Small intestine (tissue), 7 donors: Measurements from ENCODE around the gene SERPINA1. TPM values are rescaled to one million over a fixed set of nuclear protein-coding genes. Genes with fewer than 3 reads are reported as not detected.

Experiments used
- DNase-seq, 2 donors: peaks; one replicate each; pipeline versions ENCODE4 v3.0.0 to v3.0.0-alpha.2; 2013
- FAIRE-seq: peaks from 2 replicates; lab custom pipeline; 2012; peaks lifted over from hg19 to GRCh38; lab: Jason Lieb, UNC
- H3K27ac ChIP-seq, 3 donors: one replicate each; pipeline ENCODE4 v1.5.1; 2013; ENCODE audit warnings: low read length in 2 of 3, mild to moderate bottlenecking in 2 of 3, control low read depth in 1 of 3, inconsistent platforms in 1 of 3, low read depth in 1 of 3, moderate library complexity in 1 of 3
- H3K27me3 ChIP-seq, 3 donors: one replicate each; pipeline ENCODE4 v1.6.1; 2013; ENCODE audit warnings: low read length in 3 of 3, inconsistent platforms in 1 of 3; ENCODE audit not compliant: control insufficient read depth in 3 of 3, insufficient read depth in 3 of 3
- H3K36me3 ChIP-seq, 3 donors: one replicate each; pipeline ENCODE4 v1.6.1; 2013; ENCODE audit warnings: low read length in 3 of 3, inconsistent platforms in 1 of 3, low read depth in 1 of 3, mild to moderate bottlenecking in 1 of 3, moderate library complexity in 1 of 3; ENCODE audit not compliant: control insufficient read depth in 3 of 3, insufficient read depth in 2 of 3
- H3K4me1 ChIP-seq, 3 donors: one replicate each; pipeline ENCODE4 v1.6.1; 2013; ENCODE audit warnings: low read length in 2 of 3, inconsistent platforms in 1 of 3, low read depth in 1 of 3, mild to moderate bottlenecking in 1 of 3, moderate library complexity in 1 of 3; ENCODE audit not compliant: control insufficient read depth in 3 of 3, insufficient read depth in 2 of 3
- H3K4me3 ChIP-seq, 3 donors: one replicate each; pipeline ENCODE4 v1.5.1; 2013; ENCODE audit warnings: low read length in 3 of 3, control low read depth in 1 of 3, inconsistent platforms in 1 of 3, low read depth in 1 of 3, mild to moderate bottlenecking in 1 of 3, moderate library complexity in 1 of 3
- H3K9me3 ChIP-seq, 2 donors: one replicate each; pipeline ENCODE4 v1.6.1; 2013; ENCODE audit warnings: low read depth in 1 of 2, low read length in 1 of 2; ENCODE audit not compliant: control insufficient read depth in 2 of 2, insufficient read depth in 1 of 2
- WGBS, 3 donors: extraction: QIAGEN DNeasy Blood & Tissue Kit; methylation state at CpG; one replicate each; pipeline ENCODE4 v1.1.7; 2013; 5-methylcytosine and 5-hydroxymethylcytosine counted together
- polyA plus RNA-seq, 4 donors: library from polyadenylated mRNA; stranded (reverse) in 3 of 4; unstranded in 1 of 4; fragments of 200-250 nt in 3 of 4; fragments of 120-200 nt in 1 of 4; gene quantifications; one replicate each; pipeline versions ENCODE4 v1.2.1 to v1.2.3, GENCODE V29; 2013
- donor health status: healthy with polysubstance abuse.
- donor health status: control.
- donor health status: control.
- donor health status: Bipolar disorder and iron deficiency.
- donor health status: healthy.

Gene SERPINA1
- polyA plus RNA-seq, 4 donors: 204 to 3,497 (median 330) TPM

DNA sequence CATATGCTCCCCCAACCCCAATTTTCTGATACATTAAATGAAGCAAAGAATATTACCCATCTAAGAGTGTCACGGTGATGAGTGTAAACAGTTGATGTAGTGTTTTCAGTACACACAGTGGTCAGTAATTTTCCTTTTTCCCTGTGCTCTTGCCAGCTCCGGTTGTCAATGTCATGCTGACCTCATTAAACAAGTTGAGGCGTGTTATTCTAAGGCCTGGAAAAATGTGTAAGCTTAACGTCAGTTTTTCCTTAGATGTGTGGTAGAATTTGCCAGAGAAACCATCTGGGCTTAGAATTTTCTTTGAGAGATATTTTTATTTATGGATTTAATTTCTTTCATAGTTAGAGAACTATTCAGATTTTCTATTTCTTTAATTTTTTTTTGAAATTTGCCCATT, 53.5 kb downstream of the SERPINA1 start:
- Histone ChIP-seq H3K4me3 (no peak overlapping the region), H3K27me3 (no peaks in the 10 kb centered on the region), H3K27ac (no peak overlapping the region), H3K9me3 (no peaks in the 10 kb centered on the region), H3K36me3 (no peaks in the 10 kb centered on the region), H3K4me1 (no peaks in the 10 kb centered on the region)
- FAIRE-seq (no peak), DNase-seq (no peak)
- 66 to 80% (median 72%) methylated on average over 4 of the region's 4 CpGs for WGBS, 3 donors

DNA sequence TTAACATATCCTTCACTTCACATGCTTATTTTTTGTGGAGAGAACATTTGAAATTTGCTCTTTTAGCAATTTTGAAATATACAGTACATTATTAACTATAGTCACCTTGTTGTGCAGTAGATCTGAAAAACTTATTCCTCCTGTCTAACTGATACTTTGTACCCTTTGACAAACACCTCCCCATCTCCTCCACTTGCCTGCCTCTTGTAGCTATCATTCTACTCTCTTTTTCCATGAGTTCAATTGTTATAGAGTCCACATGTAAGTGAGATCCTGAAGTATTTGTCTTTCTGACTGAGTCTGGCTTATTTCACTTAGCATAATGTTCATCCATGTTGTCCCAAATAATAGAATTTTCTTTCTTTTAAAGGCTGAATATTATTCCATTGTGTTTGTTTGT, 55.8 kb downstream of the SERPINA1 start:
- H3K4me1 ChIP-seq: no peaks in the 10 kb centered on the region
- H3K27ac ChIP-seq: no peak overlapping the region
- DNase-seq (no peak), FAIRE-seq (no peak)
- H3K9me3 ChIP-seq: no peaks in the 10 kb centered on the region
- H3K27me3 ChIP-seq: no peaks in the 10 kb centered on the region
- H3K36me3 ChIP-seq: no peaks in the 10 kb centered on the region
- H3K4me3 ChIP-seq: no peak overlapping the region

- no peaks in the 10 kb centered on the region for H3K36me3 ChIP-seq
- WGBS, 3 donors: 68 to 80% (median 71%) methylated on average over 7 of the region's 7 CpGs
- DNase-seq (no peak), FAIRE-seq (no peak)
- no peaks in the 10 kb centered on the region for H3K4me1 ChIP-seq
- H3K27me3 ChIP-seq: no peaks in the 10 kb centered on the region
- H3K9me3 ChIP-seq: no peaks in the 10 kb centered on the region
- no peak overlapping the region for H3K27ac ChIP-seq
- H3K4me3 ChIP-seq: no peak overlapping the region
These were observed 56.3 kb downstream of the SERPINA1 start for GRCh38 chr14:94332063-94332583.

- WGBS, 3 donors: 86 to 91% (median 87%) methylated on average over 5 of the region's 5 CpGs
- no peak overlapping the region for H3K4me3 ChIP-seq
- no peak overlapping the region for H3K27ac ChIP-seq
- H3K36me3 ChIP-seq: no peaks in the 10 kb centered on the region
- no peak for DNase-seq
- no peaks in the 10 kb centered on the region for H3K27me3 ChIP-seq
- no peaks in the 10 kb centered on the region for H3K9me3 ChIP-seq
- FAIRE-seq: no peak
- no peaks in the 10 kb centered on the region for H3K4me1 ChIP-seq
These were observed 56.9 kb downstream of the SERPINA1 start for GRCh38 chr14:94331462-94331861.

- H3K4me3 ChIP-seq: no peak overlapping the region
- H3K9me3 ChIP-seq: no peaks in the 10 kb centered on the region
- FAIRE-seq (no peak), DNase-seq (no peak)
- WGBS, 3 donors: 44 to 64% (median 47%) methylated on average over 2 of the region's 2 CpGs
- H3K36me3 ChIP-seq: no peaks in the 10 kb centered on the region
- H3K4me1 ChIP-seq: no peaks in the 10 kb centered on the region
- H3K27me3 ChIP-seq: no peaks in the 10 kb centered on the region
- H3K27ac ChIP-seq: no peak overlapping the region
These were observed 57.5 kb downstream of the SERPINA1 start for GRCh38 chr14:94330857-94331256.

GRCh38 chr14:94330432-94330831, 58.0 kb downstream of the SERPINA1 start:
- Histone ChIP-seq H3K27me3 (no peaks in the 10 kb centered on the region), H3K27ac (no peak overlapping the region), H3K4me3 (no peak overlapping the region), H3K4me1 (no peaks in the 10 kb centered on the region), H3K36me3 (no peaks in the 10 kb centered on the region), H3K9me3 (no peaks in the 10 kb centered on the region)
- WGBS, 3 donors: 76 to 83% (median 80%) methylated on average over 3 of the region's 3 CpGs
- FAIRE-seq (no peak), DNase-seq (no peak)

GRCh38 chr14:94329857-94330256, 58.5 kb downstream of the SERPINA1 start:
- Histone ChIP-seq H3K4me3 (no peak overlapping the region), H3K36me3 (no peaks in the 10 kb centered on the region), H3K27ac (no peak overlapping the region), H3K9me3 (no peaks in the 10 kb centered on the region), H3K27me3 (no peaks in the 10 kb centered on the region), H3K4me1 (no peaks in the 10 kb centered on the region)
- WGBS, 3 donors: 89 to 92% (median 91%) methylated on average over 4 of the region's 4 CpGs
- no peak for FAIRE-seq
- no peak for DNase-seq

- H3K36me3 ChIP-seq: no peaks in the 10 kb centered on the region
- no peak for FAIRE-seq
These were observed 60.2 kb downstream of the SERPINA1 start for GRCh38 chr14:94328196-94328595.

More at GRCh38 chr14:94328196-94328595, 60.2 kb downstream of the SERPINA1 start:
- 87 to 90% (median 87%) methylated on average over 2 of the region's 2 CpGs for WGBS, 3 donors
- H3K9me3 ChIP-seq: no peaks in the 10 kb centered on the region
- no peak overlapping the region for H3K4me3 ChIP-seq
- no peaks in the 10 kb centered on the region for H3K4me1 ChIP-seq
- no peaks in the 10 kb centered on the region for H3K27me3 ChIP-seq
- DNase-seq: no peak
- no peak overlapping the region for H3K27ac ChIP-seq
